Posterior vena cava (tissue), 2 donors: ENCODE data around the gene DCDC2B. TPM values are rescaled to one million over a fixed set of nuclear protein-coding genes. Genes with fewer than 3 reads are reported as not detected.
"Not testable (repeated sequence)": the region's sequence is repeated elsewhere in the genome, so short reads cannot be mapped to it uniquely, and the experiment has no call there.

Source experiments
- DNase-seq: peaks from one replicate; pipeline ENCODE4 v3.0.0-alpha.2; 2020; ENCODE audit warnings: low spot score
- intact Hi-C, 2 donors: fragments of 100-400 bp; cut with DNase I; formaldehyde crosslinking; loops; one replicate each; pipeline versions ENCODE4 v1.14.1 to v1.14.2; 2022 to 2023
- long read RNA-seq, 2 donors: library from polyadenylated mRNA; unstranded; transcript quantifications; one replicate each; pipeline ENCODE4 v2.0.0, GENCODE V29; 2020 to 2021
- total RNA-seq, 2 donors: library from RNA; stranded (reverse); fragmentation: NEBNext Ultra II Directional; extraction: Animal tissue kit (Norgen Biotek cat#: 25700); gene quantifications; one replicate each; pipeline ENCODE4 v1.2.1, GENCODE V29; 2021
- donor health status: DM: yes; HTN: yes; CAD: no.
- donor health status: DM: yes; HTN: yes; CAD: no.

DCDC2B gene
- not detected for total RNA-seq
- long read RNA-seq, donor 1 = 0 reads
- long read RNA-seq, donor 2, partial matches to known transcripts = 0 of 2 reads
- long read RNA-seq, donor 2, other reads (novel, unspliced or antisense) = 2 of 2 reads

DNA sequence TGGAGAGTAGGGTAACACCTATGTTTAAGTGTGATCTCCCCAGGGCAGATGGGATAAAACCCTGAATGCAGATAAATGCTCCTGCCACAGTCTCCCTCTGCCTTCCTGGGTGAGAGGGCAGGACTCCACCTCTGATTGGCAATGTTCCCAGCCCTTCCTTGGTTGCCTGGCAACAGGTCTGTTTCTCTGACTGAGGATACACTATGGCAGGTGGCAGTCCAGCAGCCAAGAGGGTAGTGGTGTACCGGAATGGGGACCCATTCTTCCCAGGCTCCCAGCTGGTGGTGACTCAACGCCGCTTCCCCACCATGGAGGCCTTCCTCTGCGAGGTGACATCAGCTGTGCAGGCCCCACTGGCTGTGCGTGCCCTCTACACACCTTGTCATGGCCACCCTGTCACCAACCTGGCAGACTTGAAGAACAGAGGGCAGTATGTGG is at the start of gene DCDC2B:
Gene DCDC2B, plus strand, starts transcription at position 199 of the 438 bp plus-strand sequence. Its CDS starts 5 bp downstream, at position 204.
- intact Hi-C loops = loop anchor here in 1 of 2 donors (5.0 kb wide), 1 partner anchor 1398 kb away; no protein-coding TSS in a partner anchor
- DNase-seq = no peak

- intact Hi-C loops = no loop called here
Observed at GRCh38 chr1:32159189-32159588, 49.7 kb upstream of the DCDC2B start.

DNA sequence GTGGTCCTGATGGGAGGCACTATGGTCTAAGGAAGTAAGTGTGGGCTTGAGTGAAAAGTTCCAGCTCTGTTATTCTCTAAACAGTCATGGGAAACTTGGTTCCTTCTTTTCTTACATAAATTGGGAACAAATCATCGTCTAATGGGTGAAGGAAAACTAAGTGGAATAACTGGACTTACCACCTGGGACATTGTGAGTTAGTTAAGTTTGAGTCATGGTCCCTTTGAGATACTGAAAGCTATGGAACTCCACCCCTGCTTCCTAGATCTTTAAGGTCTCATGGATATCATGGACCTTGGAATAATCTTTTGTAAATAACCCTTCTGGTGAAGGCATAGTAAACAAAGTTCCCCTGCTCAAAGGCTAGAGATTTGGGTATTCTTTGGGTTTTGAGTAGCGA is 45.5 kb upstream of the DCDC2B start:
- intact Hi-C loops = no loop called here
- DNase-seq = no peak

More at GRCh38 chr1:32159189-32159588, 49.7 kb upstream of the DCDC2B start:
- no peak for DNase-seq

GRCh38 chr1:32165633-32166032 is 43.3 kb upstream of the DCDC2B start:
- intact Hi-C loops, DNase-seq: not testable (repeated sequence)

DNA sequence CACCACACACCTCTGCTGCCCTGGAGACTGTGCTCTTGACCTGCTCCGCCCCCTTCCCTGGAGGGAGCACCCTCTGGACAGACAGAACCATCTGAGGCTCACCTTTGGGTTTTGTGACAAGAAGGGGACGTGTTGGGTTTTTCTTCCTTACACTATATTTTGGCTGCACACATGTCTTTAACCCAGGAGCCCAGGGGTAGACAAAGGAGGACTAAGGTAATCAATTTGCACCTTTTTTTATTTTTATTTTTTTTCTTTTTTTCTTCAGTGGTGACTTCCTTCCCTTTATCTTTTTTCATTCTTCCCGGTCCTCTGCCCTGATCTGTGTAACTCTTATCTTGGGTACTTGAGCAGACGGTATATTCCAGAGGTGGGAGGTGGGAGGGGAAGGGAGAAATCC is 37.9 kb upstream of the DCDC2B start:
- intact Hi-C loops = no loop called here
- DNase-seq = no peak

- intact Hi-C loops = no loop called here
- DNase-seq = no peak
Observed at GRCh38 chr1:32172621-32173245, 36.2 kb upstream of the DCDC2B start.

GRCh38 chr1:32178380-32179192 is 30.3 kb upstream of the DCDC2B start:
- intact Hi-C loops = no loop called here
- DNase-seq = no peak

DNA sequence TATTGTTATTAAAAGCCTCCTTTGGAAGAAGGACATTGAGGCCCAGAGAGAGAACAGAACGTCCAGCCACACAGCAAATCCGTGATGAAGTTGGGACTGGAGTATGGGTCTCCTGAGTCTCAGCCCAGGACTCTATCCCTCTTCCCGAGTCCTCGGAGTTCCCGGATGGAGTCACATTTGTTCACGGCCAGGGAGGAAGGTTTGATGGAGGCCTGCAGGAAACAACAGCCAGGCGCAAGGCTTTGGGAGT is 29.8 kb upstream of the DCDC2B start:
- no peak for DNase-seq

GRCh38 chr1:32179443-32180185 is 29.3 kb upstream of the DCDC2B start, which contains the start of gene TXLNA:
Gene TXLNA, plus strand, starts transcription at chr1:32179675. Its CDS starts 671 bp downstream, at chr1:32180346.
- peak; percentile 99 for DNase-seq
- intact Hi-C loops = no loop called here

More for the DNA sequence above, 29.8 kb upstream of the DCDC2B start:
- intact Hi-C loops = no loop called here

DNA sequence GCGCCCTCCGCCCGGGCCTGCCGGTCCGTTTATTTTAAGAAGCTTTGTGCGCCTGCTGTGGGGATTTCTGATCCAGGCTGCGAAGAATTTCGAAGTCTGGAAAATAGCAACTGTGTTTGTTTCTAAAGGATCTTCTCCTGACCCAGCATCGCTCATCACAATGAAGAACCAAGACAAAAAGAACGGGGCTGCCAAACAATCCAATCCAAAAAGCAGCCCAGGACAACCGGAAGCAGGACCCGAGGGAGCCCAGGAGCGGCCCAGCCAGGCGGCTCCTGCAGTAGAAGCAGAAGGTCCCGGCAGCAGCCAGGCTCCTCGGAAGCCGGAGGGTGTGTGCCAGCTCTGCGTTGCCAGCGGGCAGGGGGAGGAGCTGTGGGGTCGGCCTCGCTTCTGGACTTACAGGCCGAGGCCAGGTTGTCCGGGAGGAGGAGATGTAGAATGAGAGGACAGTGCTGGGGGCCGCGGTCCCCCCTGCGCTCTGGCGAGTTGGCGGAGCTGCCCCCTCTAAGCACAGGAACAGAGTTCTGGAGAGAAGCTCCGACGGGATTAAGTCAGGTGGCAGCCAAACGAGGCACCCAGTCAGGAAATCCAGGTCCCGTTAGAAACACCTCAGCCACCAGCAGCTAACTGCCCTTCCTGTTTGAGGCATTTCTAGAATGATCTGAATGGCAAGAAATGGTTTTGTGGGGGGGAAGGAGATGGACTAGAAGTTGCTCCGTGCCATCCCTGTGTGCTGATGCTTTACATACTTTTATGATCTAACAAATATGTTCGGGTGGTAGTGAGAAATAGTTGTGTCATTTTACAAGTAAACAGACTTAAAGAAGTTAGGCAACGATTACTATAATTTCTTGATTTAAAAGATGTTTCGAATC is 28.5 kb upstream of the DCDC2B start:
- intact Hi-C loops = no loop called here
- peak; percentile 87 for DNase-seq

DNA sequence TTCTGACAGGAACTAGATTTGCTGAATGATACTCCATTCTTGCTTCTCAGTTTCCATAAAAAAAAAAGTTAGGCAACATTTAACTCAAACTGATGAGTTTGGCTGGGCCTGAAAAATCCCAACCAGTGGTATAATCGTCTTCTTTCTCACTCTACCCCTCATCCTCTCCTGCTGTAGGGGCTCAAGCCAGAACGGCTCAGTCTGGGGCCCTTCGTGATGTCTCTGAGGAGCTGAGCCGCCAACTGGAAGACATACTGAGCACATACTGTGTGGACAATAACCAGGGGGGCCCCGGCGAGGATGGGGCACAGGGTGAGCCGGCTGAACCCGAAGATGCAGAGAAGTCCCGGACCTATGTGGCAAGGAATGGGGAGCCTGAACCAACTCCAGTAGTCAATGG is 27.8 kb upstream of the DCDC2B start:
- intact Hi-C loops = no loop called here

GRCh38 chr1:32181563-32181962 is 27.3 kb upstream of the DCDC2B start:
- intact Hi-C loops = no loop called here
- no peak for DNase-seq

More for the DNA sequence above, 27.8 kb upstream of the DCDC2B start:
- DNase-seq = no peak

GRCh38 chr1:32182060-32182459 is 26.8 kb upstream of the DCDC2B start:
- intact Hi-C loops = no loop called here
- DNase-seq = no peak

- intact Hi-C loops = no loop called here
- no peak for DNase-seq
Observed at GRCh38 chr1:32184650-32185049, 24.2 kb upstream of the DCDC2B start.

DNA sequence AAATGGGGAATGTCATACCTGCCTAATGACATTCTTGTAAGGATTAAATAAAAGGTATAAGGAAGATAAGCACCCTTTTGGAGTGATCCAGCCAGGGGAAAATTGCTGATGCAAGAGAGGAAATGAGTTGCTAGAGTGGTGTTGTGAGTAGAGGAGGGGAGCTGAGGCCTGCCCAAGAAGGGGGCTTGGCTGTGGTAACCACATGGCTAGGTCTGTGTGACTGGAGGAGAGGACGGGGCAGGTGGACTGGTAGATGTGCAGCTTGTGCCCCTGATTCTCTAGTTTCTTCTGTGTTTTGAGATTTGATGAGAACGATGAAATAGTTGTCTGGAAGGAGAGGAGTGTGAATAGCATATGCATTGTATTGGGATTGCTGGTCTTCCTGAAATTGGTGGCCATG is 22.8 kb upstream of the DCDC2B start:
- intact Hi-C loops = no loop called here
- DNase-seq = peak; percentile 10

DNA sequence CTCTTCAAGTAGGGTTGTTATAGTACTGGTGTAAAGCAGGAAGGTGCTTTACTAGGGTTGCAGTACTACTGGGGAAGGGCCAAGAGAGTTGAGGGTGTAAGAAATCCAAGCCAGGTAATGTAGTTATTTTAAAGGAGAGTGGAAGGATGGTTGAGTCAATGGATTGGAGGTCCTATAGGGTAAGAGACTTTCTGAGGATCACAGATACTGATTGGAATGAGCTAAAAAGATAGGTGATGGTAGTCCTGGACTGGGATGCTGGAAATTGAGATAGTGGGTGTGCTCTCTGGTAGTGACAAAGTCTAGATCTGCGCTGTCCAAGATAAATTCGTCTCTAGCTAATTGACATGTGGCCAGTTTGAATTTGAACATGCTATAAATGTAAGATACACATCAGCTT is 22.4 kb upstream of the DCDC2B start:
- no peak for DNase-seq
- intact Hi-C loops = no loop called here

GRCh38 chr1:32187850-32188249 is 21.0 kb upstream of the DCDC2B start:
- intact Hi-C loops = no loop called here
- peak; percentile 16 for DNase-seq

GRCh38 chr1:32192220-32192948 is 16.5 kb upstream of the DCDC2B start:
- intact Hi-C loops = no loop called here
- peak; percentile 79 for DNase-seq
